HEK293 (cell line): ENCODE measurements around the gene RBMS3.

Experiments used
- CTCF ChIA-PET: fragments of 350-600 bp; formaldehyde crosslinking; extraction: SDS; loops from one replicate; lab custom pipeline; 2021; ENCODE audit warnings: antibody characterized with exemption; lab: Yijun Ruan, JAX
- POLR2A ChIA-PET: fragments of 300-600 bp; formaldehyde crosslinking; extraction: SDS; loops from one replicate; lab custom pipeline; 2020; ENCODE audit warnings: antibody characterized with exemption, inconsistent platforms; lab: Yijun Ruan, JAX
- H3K27ac ChIP-seq: fragments of 200-500 bp; sonication (Bioruptor generic); 2 replicates; pipeline ENCODE4 v1.5.1; 2014; ENCODE audit warnings: low read depth, low read length, control low read depth, inconsistent platforms; ENCODE audit errors: extremely low read depth
- H3K36me3 ChIP-seq, 2 experiments: fragments of 200-500 bp in 1 of 2; sonication (Bioruptor generic) in 1 of 2; 1 replicate in 1 of 2; 2 replicates in 1 of 2; pipeline ENCODE4 v1.5.1; 2014 to 2017; ENCODE audit warnings: inconsistent platforms in 2 of 2, low read length in 2 of 2; ENCODE audit not compliant: control insufficient read depth in 2 of 2, insufficient read depth in 1 of 2
- H3K4me1 ChIP-seq: fragments of 200-500 bp; sonication (Bioruptor generic); 2 replicates; pipeline ENCODE4 v1.5.1; 2014; ENCODE audit warnings: mild to moderate bottlenecking, low read length, inconsistent platforms; ENCODE audit not compliant: control insufficient read depth, insufficient read depth
- H3K4me3 ChIP-seq: 2 replicates; pipeline ENCODE4 v1.5.1; 2011; ENCODE audit warnings: low read depth, mild to moderate bottlenecking, control low read depth, low read length, moderate library complexity
- H3K9me3 ChIP-seq: fragments of 200-500 bp; sonication (Bioruptor generic); 2 replicates; pipeline ENCODE4 v1.5.1; 2014; ENCODE audit warnings: low read depth, low read length, inconsistent platforms; ENCODE audit not compliant: control insufficient read depth, insufficient read depth
- EGR2 ChIP-seq: fragments of 450-650 bp; formaldehyde crosslinking; IDR thresholded peaks from 2 replicates; pipeline ENCODE4 v1.5.1; 2016; ENCODE audit warnings: low read depth, missing biosample characterization, missing genetic modification characterization
- IKZF3 ChIP-seq: fragments of 450-650 bp; IDR thresholded peaks from 2 replicates; pipeline ENCODE4 v1.5.0; 2018; ENCODE audit warnings: missing biosample characterization, mild to moderate bottlenecking, missing genetic modification characterization, moderate library complexity
- KLF16 ChIP-seq: fragments of 450-650 bp; formaldehyde crosslinking; IDR thresholded peaks from 2 replicates; pipeline ENCODE4 v1.5.1; 2017; ENCODE audit warnings: missing biosample characterization, missing genetic modification characterization
- OVOL3 ChIP-seq: fragments of 450-650 bp; formaldehyde crosslinking; IDR thresholded peaks from 2 replicates; pipeline ENCODE4 v1.5.1; 2016; ENCODE audit warnings: missing biosample characterization, missing genetic modification characterization
- PRDM10 ChIP-seq: fragments of 450-650 bp; formaldehyde crosslinking; IDR thresholded peaks from 2 replicates; pipeline ENCODE4 v1.5.1; 2016; ENCODE audit warnings: missing biosample characterization, missing genetic modification characterization
- PRDM4 ChIP-seq: fragments of 450-650 bp; formaldehyde crosslinking; IDR thresholded peaks from 2 replicates; pipeline ENCODE4 v1.5.1; 2017; ENCODE audit warnings: missing biosample characterization, missing genetic modification characterization
- SP3 ChIP-seq: fragments of 450-650 bp; formaldehyde crosslinking; IDR thresholded peaks from 2 replicates; pipeline ENCODE4 v1.5.1; 2016; ENCODE audit warnings: missing biosample characterization, missing genetic modification characterization
- WT1 ChIP-seq: fragments of 450-650 bp; formaldehyde crosslinking; IDR thresholded peaks from 2 replicates; pipeline ENCODE4 v1.5.1; 2016; ENCODE audit warnings: missing biosample characterization, missing genetic modification characterization
- ZBTB17 ChIP-seq: fragments of 450-650 bp; formaldehyde crosslinking; IDR thresholded peaks from 2 replicates; pipeline ENCODE4 v1.5.1; 2016; ENCODE audit warnings: missing biosample characterization, missing genetic modification characterization
- ZBTB48 ChIP-seq: fragments of 450-650 bp; formaldehyde crosslinking; IDR thresholded peaks from 2 replicates; pipeline ENCODE4 v1.5.1; 2016; ENCODE audit warnings: missing biosample characterization, missing genetic modification characterization
- ZFP37 ChIP-seq: fragments of 450-650 bp; formaldehyde crosslinking; IDR thresholded peaks from 2 replicates; pipeline ENCODE4 v1.5.1; 2016; ENCODE audit warnings: missing biosample characterization, missing genetic modification characterization
- ZNF155 ChIP-seq: fragments of 450-650 bp; formaldehyde crosslinking; IDR thresholded peaks from 2 replicates; pipeline ENCODE4 v1.5.1; 2016; ENCODE audit warnings: missing biosample characterization, missing genetic modification characterization
- ZNF184 ChIP-seq: fragments of 450-650 bp; IDR thresholded peaks from 2 replicates; pipeline ENCODE4 v1.5.1; 2018; ENCODE audit warnings: missing biosample characterization, mild to moderate bottlenecking, missing genetic modification characterization
- ZNF2 ChIP-seq: fragments of 450-650 bp; formaldehyde crosslinking; IDR thresholded peaks from 2 replicates; pipeline ENCODE4 v1.5.1; 2016; ENCODE audit warnings: missing biosample characterization, missing genetic modification characterization
- ZNF211 ChIP-seq: fragments of 450-650 bp; formaldehyde crosslinking; IDR thresholded peaks from 2 replicates; pipeline ENCODE4 v1.5.1; 2016; ENCODE audit warnings: low read depth, missing biosample characterization, missing genetic modification characterization
- ZNF335 ChIP-seq: fragments of 450-650 bp; formaldehyde crosslinking; conservative IDR thresholded peaks from 2 replicates; pipeline ENCODE4 v1.5.1; 2016; ENCODE audit warnings: missing biosample characterization, missing genetic modification characterization
- ZNF391 ChIP-seq: fragments of 450-650 bp; formaldehyde crosslinking; IDR thresholded peaks from 2 replicates; pipeline ENCODE4 v1.5.1; 2016; ENCODE audit warnings: low read depth, missing biosample characterization, missing genetic modification characterization, borderline replicate concordance
- ZNF510 ChIP-seq: fragments of 450-650 bp; formaldehyde crosslinking; IDR thresholded peaks from 2 replicates; pipeline ENCODE4 v1.5.1; 2018; ENCODE audit warnings: mild to moderate bottlenecking, missing genetic modification characterization, missing biosample characterization; ENCODE audit not compliant: insufficient replicate concordance
- ZNF629 ChIP-seq: fragments of 450-650 bp; formaldehyde crosslinking; IDR thresholded peaks from 2 replicates; pipeline ENCODE4 v1.5.1; 2017; ENCODE audit warnings: missing biosample characterization, missing genetic modification characterization
- TF ChIP-seq, protein P1 (sequence below): fragments of 450-650 bp; formaldehyde crosslinking; IDR thresholded peaks from 2 replicates; pipeline ENCODE4 v1.5.1; 2016; ENCODE audit warnings: missing biosample characterization, missing genetic modification characterization
- TF ChIP-seq, protein P2 (sequence below): fragments of 450-650 bp; formaldehyde crosslinking; IDR thresholded peaks from 2 replicates; pipeline ENCODE4 v1.5.1; 2017; ENCODE audit warnings: missing biosample characterization, missing genetic modification characterization

RBMS3 gene

GRCh38 chr3:29331035-29331434, 50.2 kb downstream of the RBMS3 start:
- Histone ChIP-seq H3K4me1 (no peaks in the 10 kb centered on the region), H3K27ac (no peak overlapping the region)
- TF ChIP-seq ZNF184 (tag by site-specific recombination): no peak
- no peak for TF ChIP-seq ZNF510 (tag by site-specific recombination)
- TF ChIP-seq WT1 (tag by site-specific recombination): no peak
- no peak for TF ChIP-seq ZNF2 (tag by site-specific recombination)
- no peak for TF ChIP-seq EGR2 (tag by site-specific recombination)
- TF ChIP-seq, protein P1, sequence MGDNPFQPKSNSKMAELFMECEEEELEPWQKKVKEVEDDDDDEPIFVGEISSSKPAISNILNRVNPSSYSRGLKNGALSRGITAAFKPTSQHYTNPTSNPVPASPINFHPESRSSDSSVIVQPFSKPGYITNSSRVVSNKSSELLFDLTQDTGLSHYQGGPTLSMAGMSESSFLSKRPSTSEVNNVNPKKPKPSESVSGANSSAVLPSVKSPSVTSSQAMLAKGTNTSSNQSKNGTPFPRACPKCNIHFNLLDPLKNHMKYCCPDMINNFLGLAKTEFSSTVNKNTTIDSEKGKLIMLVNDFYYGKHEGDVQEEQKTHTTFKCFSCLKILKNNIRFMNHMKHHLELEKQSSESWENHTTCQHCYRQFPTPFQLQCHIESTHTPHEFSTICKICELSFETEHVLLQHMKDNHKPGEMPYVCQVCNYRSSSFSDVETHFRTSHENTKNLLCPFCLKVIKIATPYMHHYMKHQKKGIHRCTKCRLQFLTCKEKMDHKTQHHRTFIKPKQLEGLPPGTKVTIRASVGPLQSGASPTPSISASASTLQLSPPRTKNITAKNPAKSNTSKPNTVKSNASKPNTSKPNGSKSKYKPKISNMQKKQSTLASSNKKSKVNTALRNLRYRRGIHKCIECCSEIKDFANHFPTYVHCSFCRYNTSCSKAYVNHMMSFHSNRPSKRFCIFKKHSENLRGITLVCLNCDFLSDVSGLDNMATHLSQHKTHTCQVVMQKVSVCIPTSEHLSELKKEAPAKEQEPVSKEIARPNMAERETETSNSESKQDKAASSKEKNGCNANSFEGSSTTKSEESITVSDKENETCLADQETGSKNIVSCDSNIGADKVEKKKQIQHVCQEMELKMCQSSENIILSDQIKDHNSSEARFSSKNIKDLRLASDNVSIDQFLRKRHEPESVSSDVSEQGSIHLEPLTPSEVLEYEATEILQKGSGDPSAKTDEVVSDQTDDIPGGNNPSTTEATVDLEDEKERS: no peak
- TF ChIP-seq ZBTB48 (tag by site-specific recombination): no peak
- no peak for TF ChIP-seq ZNF155 (tag by site-specific recombination)
- TF ChIP-seq, all 188 proteins: peak for 0
- Histone ChIP-seq H3K9me3 (no peaks in the 10 kb centered on the region), H3K4me3 (no peak overlapping the region), H3K36me3 (no peaks in the 10 kb centered on the region)
- POLR2A ChIA-PET: no interaction called here
- CTCF ChIA-PET: no interaction called here

- no peaks in the 10 kb centered on the region for H3K9me3 ChIP-seq
- H3K4me1 ChIP-seq: no peaks in the 10 kb centered on the region
- H3K27ac ChIP-seq: no peak overlapping the region
- CTCF ChIA-PET: no interaction called here
- H3K4me3 ChIP-seq: no peak overlapping the region
- TF ChIP-seq SP3 (tag by site-specific recombination) (no peak), PRDM10 (peak; percentile 47)
- TF ChIP-seq, protein P2, sequence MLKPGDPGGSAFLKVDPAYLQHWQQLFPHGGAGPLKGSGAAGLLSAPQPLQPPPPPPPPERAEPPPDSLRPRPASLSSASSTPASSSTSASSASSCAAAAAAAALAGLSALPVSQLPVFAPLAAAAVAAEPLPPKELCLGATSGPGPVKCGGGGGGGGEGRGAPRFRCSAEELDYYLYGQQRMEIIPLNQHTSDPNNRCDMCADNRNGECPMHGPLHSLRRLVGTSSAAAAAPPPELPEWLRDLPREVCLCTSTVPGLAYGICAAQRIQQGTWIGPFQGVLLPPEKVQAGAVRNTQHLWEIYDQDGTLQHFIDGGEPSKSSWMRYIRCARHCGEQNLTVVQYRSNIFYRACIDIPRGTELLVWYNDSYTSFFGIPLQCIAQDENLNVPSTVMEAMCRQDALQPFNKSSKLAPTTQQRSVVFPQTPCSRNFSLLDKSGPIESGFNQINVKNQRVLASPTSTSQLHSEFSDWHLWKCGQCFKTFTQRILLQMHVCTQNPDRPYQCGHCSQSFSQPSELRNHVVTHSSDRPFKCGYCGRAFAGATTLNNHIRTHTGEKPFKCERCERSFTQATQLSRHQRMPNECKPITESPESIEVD (tag by site-specific recombination): no peak
- TF ChIP-seq, all 188 proteins: peak for 1
- POLR2A ChIA-PET: no interaction called here
- H3K36me3 ChIP-seq: no peaks in the 10 kb centered on the region
Measured at GRCh38 chr3:29331456-29332194, 50.8 kb downstream of the RBMS3 start.

DNA sequence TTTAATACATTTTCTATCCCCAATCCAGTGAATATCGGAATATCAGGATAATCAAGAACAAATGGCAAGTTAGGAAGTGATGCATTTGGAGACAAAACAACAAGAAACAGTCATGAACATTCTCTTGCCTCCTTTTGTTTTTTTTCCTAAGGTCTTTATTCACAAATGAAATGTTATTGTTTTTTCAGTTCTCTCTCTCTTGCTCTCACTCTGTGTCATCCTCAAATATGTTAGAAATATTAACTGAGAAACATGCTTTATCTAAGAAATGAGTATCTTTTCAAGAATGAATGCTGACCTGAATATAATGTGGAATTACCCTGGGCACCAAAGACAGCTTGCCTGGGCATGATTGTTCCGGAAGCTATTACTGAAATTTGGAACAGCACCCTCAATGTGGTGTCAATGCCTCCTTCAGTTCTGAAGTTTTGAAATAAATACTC, 51.3 kb downstream of the RBMS3 start:
- H3K9me3 ChIP-seq: no peaks in the 10 kb centered on the region
- ChIA-PET POLR2A (no interaction called here), CTCF (interaction anchor here (0.8 kb wide), 1 partner anchor 8 kb away, joined by 4 read pairs; no protein-coding TSS in a partner anchor)
- no peaks in the 10 kb centered on the region for H3K4me1 ChIP-seq
- no peak overlapping the region for H3K4me3 ChIP-seq
- no peaks in the 10 kb centered on the region for H3K36me3 ChIP-seq
- no peak overlapping the region for H3K27ac ChIP-seq
- TF ChIP-seq ZNF211 (tag by site-specific recombination) (no peak), WT1 (tag by site-specific recombination) (no peak), ZBTB17 (tag by site-specific recombination) (no peak), ZFP37 (no peak), ZNF629 (no peak), OVOL3 (tag by site-specific recombination) (no peak), IKZF3 (tag by site-specific recombination) (no peak), KLF16 (tag by site-specific recombination) (no peak), ZNF391 (tag by site-specific recombination) (no peak), ZNF335 (tag by site-specific recombination) (no peak), PRDM4 (tag by site-specific recombination) (no peak)
